ENCODE results near the gene CPT2. TPM values are rescaled to one million over a fixed set of nuclear protein-coding genes. Genes with fewer than 3 reads are reported as not detected.
A peak's percentile ranks its signal among the peaks of the same experiment; 100 is the strongest.

The CPT2 gene
- total and polyA plus RNA-seq, 9 of the 15 experiments (the other 6 are each of a cell fraction or from before 2014, with no cell fraction given), result 7.6 to 25.1 (median 16.8) TPM

DNA sequence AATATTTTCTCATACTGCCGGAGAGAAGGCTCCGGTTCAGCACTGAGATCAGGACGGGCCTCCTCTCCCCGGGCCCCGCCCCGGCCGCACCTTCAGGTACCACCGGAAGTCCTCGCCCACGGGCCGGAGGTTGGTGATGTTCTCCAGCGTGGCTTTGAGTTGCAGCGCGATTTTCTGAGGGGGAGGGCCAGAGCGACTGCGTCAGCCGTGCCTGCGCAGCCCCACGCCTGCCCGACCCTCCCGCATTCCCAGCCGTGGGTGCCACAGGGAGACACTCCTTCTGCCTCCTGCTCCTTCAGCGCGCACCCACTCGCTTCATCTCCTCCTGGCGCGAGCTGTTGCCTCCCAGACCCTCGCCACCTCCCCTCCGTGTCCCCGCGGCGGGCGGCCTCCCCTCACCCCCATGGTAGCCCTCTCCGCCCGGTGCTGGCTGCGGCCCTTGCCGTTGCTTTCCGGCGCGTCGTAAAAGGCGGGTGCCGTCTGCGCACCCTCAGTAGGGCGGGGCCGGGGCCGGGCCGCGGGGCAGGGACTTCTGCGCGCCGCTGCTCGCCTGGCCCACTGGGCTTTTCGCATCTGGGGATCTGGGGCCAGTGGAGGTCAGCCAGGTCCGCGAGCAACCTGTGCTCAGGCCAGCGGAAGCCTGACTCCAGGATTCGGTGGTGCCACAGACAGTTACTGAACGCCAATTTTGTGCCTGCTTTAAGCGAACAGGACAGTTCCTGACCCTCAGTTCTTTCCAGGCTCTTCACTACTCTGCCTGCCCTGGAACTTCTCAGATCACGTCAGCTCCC, 23.7 kb downstream of the CPT2 start, which contains the start of gene CZIB (continued):
- TF ChIP-seq, protein P1, sequence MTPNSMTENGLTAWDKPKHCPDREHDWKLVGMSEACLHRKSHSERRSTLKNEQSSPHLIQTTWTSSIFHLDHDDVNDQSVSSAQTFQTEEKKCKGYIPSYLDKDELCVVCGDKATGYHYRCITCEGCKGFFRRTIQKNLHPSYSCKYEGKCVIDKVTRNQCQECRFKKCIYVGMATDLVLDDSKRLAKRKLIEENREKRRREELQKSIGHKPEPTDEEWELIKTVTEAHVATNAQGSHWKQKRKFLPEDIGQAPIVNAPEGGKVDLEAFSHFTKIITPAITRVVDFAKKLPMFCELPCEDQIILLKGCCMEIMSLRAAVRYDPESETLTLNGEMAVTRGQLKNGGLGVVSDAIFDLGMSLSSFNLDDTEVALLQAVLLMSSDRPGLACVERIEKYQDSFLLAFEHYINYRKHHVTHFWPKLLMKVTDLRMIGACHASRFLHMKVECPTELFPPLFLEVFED (CRISPR knock-in tag; conservative IDR thresholded peaks at IDR 0.05), result peak; percentile 91
- peak; percentile 59 for TF ChIP-seq HNRNPK (IDR thresholded peaks at IDR 0.05; ENCODE audit: low read depth, low read length, poor library complexity, severe bottlenecking)
- TF ChIP-seq RFX5 (IDR thresholded peaks at IDR 0.05; ENCODE audit: low read depth, low read length), result no peak
- TF ChIP-seq SMC3 (conservative IDR thresholded peaks at IDR 0.05; ENCODE audit: insufficient read depth, low read depth, low read length), result no peak
- no peak; the same call in 1 of the 2 replicates for TF ChIP-seq ZBTB1 (CRISPR knock-in tag; IDR thresholded peaks at IDR 0.05; ENCODE audit: borderline replicate concordance, low read depth)
- no peak for TF ChIP-seq NFE2 (IDR thresholded peaks at IDR 0.05; ENCODE audit: low read depth)
- peak; percentile 94 for TF ChIP-seq TAF9B (IDR thresholded peaks at IDR 0.05; ENCODE audit: partially characterized antibody)
- TF ChIP-seq RBM22 (IDR thresholded peaks at IDR 0.05; ENCODE audit: low read depth, low read length, poor library complexity, severe bottlenecking), result no peak
- peak; percentile 76; the same call in 1 of the 2 replicates for TF ChIP-seq ZNF12 (CRISPR knock-in tag; IDR thresholded peaks at IDR 0.05)
- TF ChIP-seq U2AF2 (optimal IDR thresholded peaks at IDR 0.05; ENCODE audit: low read depth, low read length), result no peak
- TF ChIP-seq LCOR (CRISPR knock-in tag; IDR thresholded peaks at IDR 0.05), result peak; percentile 85; the same call in 1 of the 2 replicates
- TF ChIP-seq POLR2H (tag; IDR thresholded peaks at IDR 0.05; ENCODE audit: low read depth), result peak; percentile 94
- TF ChIP-seq STAT5A (IDR thresholded peaks at IDR 0.05; ENCODE audit: borderline replicate concordance, low read length), result no peak; the same call in 1 of the 2 replicates
- no peak for TF ChIP-seq RAD21 (CRISPR knock-in tag; conservative IDR thresholded peaks at IDR 0.05 in 1 of 2, IDR thresholded peaks at IDR 0.05 in 1 of 2)
- peak; percentile 18; the same call in 1 of the 2 replicates for TF ChIP-seq DMBX1 (CRISPR knock-in tag; IDR thresholded peaks at IDR 0.05; ENCODE audit: borderline replicate concordance)
- TF ChIP-seq FOXK2 (conservative IDR thresholded peaks at IDR 0.05 in 1 of 2, IDR thresholded peaks at IDR 0.05 in 1 of 2; ENCODE audit: low read depth in 2 of 2), result peak in 1 of 2 experiments; percentile 64; a peak in 2 of 4 replicates
- no peak for TF ChIP-seq NFIX (CRISPR knock-in tag; IDR thresholded peaks at IDR 0.05; ENCODE audit: low read depth)
- TF ChIP-seq, protein P2, sequence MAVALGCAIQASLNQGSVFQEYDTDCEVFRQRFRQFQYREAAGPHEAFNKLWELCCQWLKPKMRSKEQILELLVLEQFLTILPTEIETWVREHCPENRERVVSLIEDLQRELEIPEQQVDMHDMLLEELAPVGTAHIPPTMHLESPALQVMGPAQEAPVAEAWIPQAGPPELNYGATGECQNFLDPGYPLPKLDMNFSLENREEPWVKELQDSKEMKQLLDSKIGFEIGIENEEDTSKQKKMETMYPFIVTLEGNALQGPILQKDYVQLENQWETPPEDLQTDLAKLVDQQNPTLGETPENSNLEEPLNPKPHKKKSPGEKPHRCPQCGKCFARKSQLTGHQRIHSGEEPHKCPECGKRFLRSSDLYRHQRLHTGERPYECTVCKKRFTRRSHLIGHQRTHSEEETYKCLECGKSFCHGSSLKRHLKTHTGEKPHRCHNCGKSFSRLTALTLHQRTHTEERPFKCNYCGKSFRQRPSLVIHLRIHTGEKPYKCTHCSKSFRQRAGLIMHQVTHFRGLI (CRISPR knock-in tag; IDR thresholded peaks at IDR 0.05), result no peak
- no peak for TF ChIP-seq NUFIP1 (IDR thresholded peaks at IDR 0.05; ENCODE audit: partially characterized antibody)
- peak; percentile 88; the same call in 1 of the 2 replicates for TF ChIP-seq ERF (CRISPR knock-in tag; IDR thresholded peaks at IDR 0.05)
- no peak for TF ChIP-seq SIRT6 (IDR thresholded peaks at IDR 0.05; ENCODE audit: low read depth, low read length)
- TF ChIP-seq, protein P3, sequence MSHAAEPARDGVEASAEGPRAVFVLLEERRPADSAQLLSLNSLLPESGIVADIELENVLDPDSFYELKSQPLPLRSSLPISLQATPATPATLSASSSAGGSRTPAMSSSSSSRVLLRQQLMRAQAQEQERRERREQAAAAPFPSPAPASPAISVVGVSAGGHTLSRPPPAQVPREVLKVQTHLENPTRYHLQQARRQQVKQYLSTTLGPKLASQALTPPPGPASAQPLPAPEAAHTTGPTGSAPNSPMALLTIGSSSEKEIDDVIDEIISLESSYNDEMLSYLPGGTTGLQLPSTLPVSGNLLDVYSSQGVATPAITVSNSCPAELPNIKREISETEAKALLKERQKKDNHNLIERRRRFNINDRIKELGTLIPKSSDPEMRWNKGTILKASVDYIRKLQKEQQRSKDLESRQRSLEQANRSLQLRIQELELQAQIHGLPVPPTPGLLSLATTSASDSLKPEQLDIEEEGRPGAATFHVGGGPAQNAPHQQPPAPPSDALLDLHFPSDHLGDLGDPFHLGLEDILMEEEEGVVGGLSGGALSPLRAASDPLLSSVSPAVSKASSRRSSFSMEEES (CRISPR knock-in tag; IDR thresholded peaks at IDR 0.05), result no peak
- no peak for TF ChIP-seq STAT5B (CRISPR knock-in tag; IDR thresholded peaks at IDR 0.05)
- TF ChIP-seq EWSR1 (IDR thresholded peaks at IDR 0.05; ENCODE audit: borderline replicate concordance, low read depth, partially characterized antibody), result no peak
